Parathyroid adenoma (tissue), 2 donors: ENCODE measurements around the gene RCAN3.

Source experiments
- H2AFZ ChIP-seq: fragments of 300-600 bp; sonication (generic); one replicate; pipeline ENCODE4 v1.7.0; 2017; ENCODE audit warnings: antibody characterized with exemption, mild to moderate bottlenecking
- H3K27ac ChIP-seq: fragments of 300-600 bp; sonication (generic); one replicate; pipeline ENCODE4 v1.7.0; 2017
- H3K27me3 ChIP-seq: fragments of 300-600 bp; sonication (generic); one replicate; pipeline ENCODE4 v1.7.0; 2017; ENCODE audit warnings: low read length; ENCODE audit not compliant: control insufficient read depth, insufficient read depth
- H3K36me3 ChIP-seq: fragments of 300-600 bp; sonication (generic); one replicate; pipeline ENCODE4 v1.7.0; 2017; ENCODE audit warnings: low read length; ENCODE audit not compliant: control insufficient read depth, insufficient read depth
- H3K4me1 ChIP-seq: fragments of 300-600 bp; sonication (generic); one replicate; pipeline ENCODE4 v1.7.0; 2017; ENCODE audit warnings: control low read depth
- H3K4me2 ChIP-seq: fragments of 300-600 bp; sonication (generic); one replicate; pipeline ENCODE4 v1.7.0; 2017; ENCODE audit warnings: low read length
- H3K4me3 ChIP-seq: fragments of 300-600 bp; sonication (generic); one replicate; pipeline ENCODE4 v1.7.0; 2017; ENCODE audit warnings: low read depth, low read length
- H3K79me2 ChIP-seq: fragments of 300-600 bp; sonication (generic); one replicate; pipeline ENCODE4 v1.7.0; 2017; ENCODE audit warnings: control low read depth
- H3K9ac ChIP-seq: fragments of 300-600 bp; sonication (generic); one replicate; pipeline ENCODE4 v1.7.0; 2017; ENCODE audit warnings: mild to moderate bottlenecking
- H3K9me3 ChIP-seq: fragments of 300-600 bp; sonication (generic); one replicate; pipeline ENCODE4 v1.7.0; 2017; ENCODE audit warnings: low read length; ENCODE audit not compliant: control insufficient read depth
- CTCF ChIP-seq: fragments of 300-600 bp; sonication (generic); IDR thresholded peaks from one replicate; pipeline ENCODE4 v1.7.0; 2017; ENCODE audit warnings: antibody characterized with exemption, mild to moderate bottlenecking
- donor health status: primary hyperparathyroidism.

RCAN3 gene

GRCh38 chr1:24566236-24566867, 63.7 kb downstream of the RCAN3 start:
- H3K36me3 ChIP-seq: no peaks in the 10 kb centered on the region
- no peak overlapping the region for H3K27ac ChIP-seq
- no peak overlapping the region for H2AFZ ChIP-seq
- H3K4me2 ChIP-seq: no peak overlapping the region
- H3K4me3 ChIP-seq: no peak overlapping the region
- no peaks in the 10 kb centered on the region for H3K79me2 ChIP-seq
- TF ChIP-seq CTCF: no peak
- no peak overlapping the region for H3K9ac ChIP-seq
- H3K27me3 ChIP-seq: no peaks in the 10 kb centered on the region
- H3K9me3 ChIP-seq: no peaks in the 10 kb centered on the region
- H3K4me1 ChIP-seq: no peaks in the 10 kb centered on the region

DNA sequence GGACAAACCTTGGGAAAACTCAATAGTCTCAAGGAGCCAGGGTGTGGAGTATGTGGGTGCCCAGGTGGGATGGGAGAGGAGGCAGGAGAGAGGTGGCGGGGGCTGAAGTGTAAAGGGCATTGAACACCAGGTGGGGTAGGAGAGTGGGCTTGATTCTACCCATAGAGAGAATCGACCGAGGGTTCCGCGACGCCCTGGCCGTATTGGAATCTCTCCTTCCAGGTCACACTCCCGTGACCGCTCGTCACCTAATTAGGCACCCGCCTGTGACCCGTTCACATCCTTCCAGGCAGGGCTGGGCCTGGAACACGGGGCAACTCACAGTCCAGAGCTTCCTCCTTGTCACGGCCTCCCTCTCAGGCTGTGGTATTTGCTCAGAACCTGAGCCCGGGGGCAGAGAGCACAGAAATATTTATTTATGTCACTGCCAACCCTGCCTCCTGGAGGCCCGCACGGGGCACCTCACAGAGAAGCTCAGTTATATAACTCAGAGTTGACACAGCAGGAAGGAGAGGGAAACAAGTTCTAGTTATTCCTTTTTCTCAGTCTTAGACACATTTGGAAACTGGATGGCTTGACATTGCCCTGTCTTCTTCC, 65.3 kb downstream of the RCAN3 start:
- Histone ChIP-seq H3K79me2 (no peaks in the 10 kb centered on the region), H3K4me2 (no peak overlapping the region), H3K9me3 (no peaks in the 10 kb centered on the region), H3K27me3 (no peaks in the 10 kb centered on the region), H3K36me3 (no peaks in the 10 kb centered on the region), H3K4me1 (no peaks in the 10 kb centered on the region), H2AFZ (no peak overlapping the region), H3K9ac (no peak overlapping the region), H3K4me3 (no peak overlapping the region), H3K27ac (no peak overlapping the region)
- no peak for TF ChIP-seq CTCF

GRCh38 chr1:24568475-24568874, 65.8 kb downstream of the RCAN3 start:
- Histone ChIP-seq H3K27me3 (no peaks in the 10 kb centered on the region), H3K27ac (no peak overlapping the region), H3K4me2 (no peak overlapping the region), H3K79me2 (no peaks in the 10 kb centered on the region), H3K4me1 (no peaks in the 10 kb centered on the region), H2AFZ (no peak overlapping the region), H3K36me3 (no peaks in the 10 kb centered on the region), H3K9ac (no peak overlapping the region), H3K9me3 (no peaks in the 10 kb centered on the region), H3K4me3 (no peak overlapping the region)
- no peak for TF ChIP-seq CTCF

DNA sequence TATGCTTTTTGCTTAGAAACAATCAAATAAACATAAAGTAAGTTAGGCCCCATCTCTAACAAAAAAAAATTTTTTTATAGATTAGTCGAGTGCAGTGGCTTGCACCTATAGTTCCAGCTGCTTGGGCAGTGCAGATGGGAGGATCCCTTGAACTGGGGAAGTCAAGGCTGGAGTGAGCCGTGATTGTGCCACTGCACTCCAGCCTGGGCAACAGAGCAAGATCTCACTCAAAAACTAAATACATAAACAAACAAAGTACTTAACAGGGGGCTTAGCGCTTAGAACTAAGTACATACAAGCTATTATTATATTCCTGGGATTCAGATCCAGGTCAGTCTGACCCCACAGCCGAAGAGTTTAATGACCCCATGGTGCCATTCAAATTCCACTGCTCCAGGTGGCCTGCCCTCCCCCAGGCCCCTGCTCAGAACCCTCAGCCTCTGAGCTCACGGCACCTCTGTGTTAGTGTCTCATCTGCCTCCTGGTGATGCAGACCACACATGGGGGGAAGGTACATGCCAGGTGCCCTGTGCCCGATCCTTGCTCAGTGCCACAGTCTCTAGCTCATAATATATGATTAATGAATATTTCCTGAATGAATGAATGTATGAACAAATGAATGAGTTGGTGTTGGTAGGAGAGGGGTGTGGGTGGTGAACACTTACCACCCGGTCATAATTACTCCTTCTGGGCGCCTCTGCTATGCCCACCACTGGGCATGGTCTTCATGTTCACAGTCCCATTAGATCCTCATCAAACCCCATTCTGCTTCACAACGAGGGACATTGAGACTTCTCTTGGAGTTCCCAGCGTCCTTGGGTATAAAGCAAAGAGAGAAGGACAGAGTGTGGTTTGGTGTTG, 67.9 kb downstream of the RCAN3 start:
- Histone ChIP-seq H3K27ac (no peak overlapping the region), H3K9me3 (no peaks in the 10 kb centered on the region), H3K4me3 (no peak overlapping the region), H3K36me3 (no peaks in the 10 kb centered on the region), H2AFZ (no peak overlapping the region), H3K4me1 (no peaks in the 10 kb centered on the region), H3K79me2 (no peaks in the 10 kb centered on the region), H3K4me2 (no peak overlapping the region), H3K9ac (no peak overlapping the region), H3K27me3 (no peaks in the 10 kb centered on the region)
- TF ChIP-seq CTCF: no peak
